Neuronal stem cell (in vitro differentiated cells): ENCODE results near the gene TRIM8.

ENCODE experiments used
- DNase-seq: peaks from one replicate; pipeline ENCODE4 v3.0.0-alpha.2; 2013; ENCODE audit warnings: low spot score
- H2AFZ ChIP-seq: one replicate; pipeline ENCODE4 v1.6.1; 2013; ENCODE audit warnings: mild to moderate bottlenecking, low read length, inconsistent platforms
- H2AK5ac ChIP-seq: 2 replicates; pipeline ENCODE4 v1.6.1; 2013; ENCODE audit warnings: low read depth, mild to moderate bottlenecking, inconsistent platforms, low read length, moderate library complexity, mixed read lengths
- H2BK120ac ChIP-seq: 2 replicates; pipeline ENCODE4 v1.6.1; 2013; ENCODE audit warnings: low read depth, mild to moderate bottlenecking, inconsistent platforms, low read length, moderate library complexity, mixed read lengths
- H2BK12ac ChIP-seq: one replicate; pipeline ENCODE4 v1.6.1; 2013; ENCODE audit warnings: low read length, inconsistent platforms
- H2BK15ac ChIP-seq: 2 replicates; pipeline ENCODE4 v1.6.1; 2013; ENCODE audit warnings: mild to moderate bottlenecking, low read length, inconsistent platforms, mixed read lengths
- H2BK5ac ChIP-seq: one replicate; pipeline ENCODE4 v1.6.1; 2013; ENCODE audit warnings: inconsistent platforms, mild to moderate bottlenecking, low read length, moderate library complexity
- H3K14ac ChIP-seq: one replicate; pipeline ENCODE4 v1.6.1; 2013; ENCODE audit warnings: low read length, inconsistent platforms
- H3K18ac ChIP-seq: 2 replicates; pipeline ENCODE4 v1.6.1; 2013; ENCODE audit warnings: low read length, inconsistent platforms
- H3K23ac ChIP-seq: 2 replicates; pipeline ENCODE4 v1.6.1; 2013; ENCODE audit warnings: low read depth, mild to moderate bottlenecking, mixed read lengths, low read length, inconsistent platforms; ENCODE audit not compliant: poor library complexity
- H3K27ac ChIP-seq: replicated peaks from 3 replicates; pipeline ENCODE4 v1.5.1; 2013; ENCODE audit warnings: low read length, inconsistent platforms
- H3K27me3 ChIP-seq, 3 experiments: 2 replicates each; pipeline ENCODE4 v1.6.1; 2013; ENCODE audit warnings: low read length in 3 of 3, mild to moderate bottlenecking in 2 of 3, inconsistent platforms in 1 of 3, low read depth in 1 of 3, mixed read lengths in 1 of 3, moderate library complexity in 1 of 3; ENCODE audit not compliant: control insufficient read depth in 3 of 3, insufficient read depth in 3 of 3
- H3K36me3 ChIP-seq, 2 donors: replicated peaks in 1 of 2; 2 replicates each; pipeline ENCODE4 v1.6.1; 2013; ENCODE audit warnings: low read length in 2 of 2; ENCODE audit not compliant: control insufficient read depth in 2 of 2, insufficient read depth in 2 of 2
- H3K4ac ChIP-seq: 2 replicates; pipeline ENCODE4 v1.6.1; 2013; ENCODE audit warnings: inconsistent platforms, mild to moderate bottlenecking, low read length, moderate library complexity
- H3K4me1 ChIP-seq, 2 donors: 1 replicate in 1 of 2; 2 replicates in 1 of 2; pipeline ENCODE4 v1.6.1; 2013; ENCODE audit warnings: low read length in 2 of 2, low read depth in 1 of 2; ENCODE audit not compliant: control insufficient read depth in 2 of 2, insufficient read depth in 1 of 2
- H3K4me2 ChIP-seq: one replicate; pipeline ENCODE4 v1.6.1; 2013; ENCODE audit warnings: mild to moderate bottlenecking, low read length, inconsistent platforms; ENCODE audit not compliant: insufficient read depth, poor library complexity, severe bottlenecking
- H3K4me3 ChIP-seq, 2 donors: 2 replicates each; pipeline ENCODE4 v1.5.1; 2013; ENCODE audit warnings: low read length in 2 of 2, mild to moderate bottlenecking in 2 of 2, inconsistent platforms in 1 of 2, moderate library complexity in 1 of 2
- H3K79me1 ChIP-seq: one replicate; pipeline ENCODE4 v1.6.1; 2013; ENCODE audit warnings: low read depth, mild to moderate bottlenecking, inconsistent platforms, low read length, moderate library complexity
- H3K9ac ChIP-seq: one replicate; pipeline ENCODE4 v1.6.1; 2013; ENCODE audit warnings: mild to moderate bottlenecking, low read depth, low read length, inconsistent platforms; ENCODE audit not compliant: poor library complexity
- H3K9me3 ChIP-seq, 2 donors: replicated peaks in 1 of 2; 2 replicates each; pipeline versions ENCODE3 to v1.6.1; 2013; ENCODE audit warnings: low read length in 2 of 2, mild to moderate bottlenecking in 2 of 2, inconsistent platforms in 1 of 2, low read depth in 1 of 2, mixed read lengths in 1 of 2, moderate library complexity in 1 of 2; ENCODE audit not compliant: control insufficient read depth in 2 of 2, insufficient read depth in 1 of 2
- H4K8ac ChIP-seq: one replicate; pipeline ENCODE4 v1.6.1; 2013; ENCODE audit warnings: low read depth, mild to moderate bottlenecking, inconsistent platforms, low read length, moderate library complexity
- H4K91ac ChIP-seq: one replicate; pipeline ENCODE4 v1.6.1; 2013; ENCODE audit warnings: low read length, low read depth, mild to moderate bottlenecking, inconsistent platforms; ENCODE audit not compliant: poor library complexity
- WGBS, 2 donors: extraction: QIAGEN DNeasy Blood & Tissue Kit; methylation state at CpG; one replicate each; pipeline ENCODE4 v1.1.7; 2013; ENCODE audit warnings: missing lambda C conversion rate in 2 of 2, mixed read lengths in 1 of 2; ENCODE audit not compliant: insufficient read length in 2 of 2, insufficient replicate concordance in 1 of 2; ENCODE audit errors: extremely low coverage in 2 of 2; 5-methylcytosine and 5-hydroxymethylcytosine counted together

TRIM8 gene

GRCh38 chr10:102658802-102659201, 14.5 kb downstream of the TRIM8 start:
- Histone ChIP-seq H3K36me3 (peaks cover 24 to 55% of the 10 kb centered on the region in 2 donors), H3K4me2 (no peak overlapping the region), H2AK5ac (no peak overlapping the region), H3K18ac (no peak overlapping the region), H3K79me1 (peaks cover 3% of the 10 kb centered on the region), H2BK12ac (no peak overlapping the region), H2BK120ac (no peak overlapping the region), H2AFZ (no peak overlapping the region), H3K9ac (no peak overlapping the region), H3K9me3 (no peaks in the 10 kb centered on the region), H4K8ac (no peak overlapping the region), H3K4me1 (peaks cover 12 to 13% of the 10 kb centered on the region in 2 donors), H2BK5ac (no peak overlapping the region), H4K91ac (no peak overlapping the region), H3K27me3 (no peaks in the 10 kb centered on the region), H3K4ac (no peak overlapping the region), H3K23ac (no peak overlapping the region), H3K27ac (no peak overlapping the region), H3K4me3 (no peak overlapping the region), H2BK15ac (no peak overlapping the region), H3K14ac (no peak overlapping the region)
- no CpG with 5 or more reads among the region's 5 CpGs for WGBS, 2 donors
- no peak for DNase-seq

- no peak overlapping the region for H3K4ac ChIP-seq
- no CpG with 5 or more reads among the region's 22 CpGs for WGBS, 2 donors
- peak overlapping the region; percentile 80 for H3K9ac ChIP-seq
- H3K27ac ChIP-seq: no peak overlapping the region
- H2BK120ac ChIP-seq: peak overlapping the region; percentile 87
- peaks cover 10 to 34% of the 10 kb centered on the region in 2 donors for H3K36me3 ChIP-seq
- H3K18ac ChIP-seq: peak overlapping the region; percentile 93
- H2BK5ac ChIP-seq: peak overlapping the region; percentile 87
- H4K8ac ChIP-seq: peak overlapping the region; percentile 65
- H2AFZ ChIP-seq: peak overlapping the region; percentile 16
- H2AK5ac ChIP-seq: peak overlapping the region; percentile 90
- peak overlapping the region; percentile 16 for H2BK12ac ChIP-seq
- peak overlapping the region; percentile 11 for H3K4me2 ChIP-seq
- peak overlapping the region; percentile 25 for H3K23ac ChIP-seq
- no peak overlapping the region for H4K91ac ChIP-seq
- DNase-seq: no peak
- no peak overlapping the region for H3K4me3 ChIP-seq
- H3K14ac ChIP-seq: peak overlapping the region; percentile 14
- peaks cover 3% of the 10 kb centered on the region for H3K79me1 ChIP-seq
- H3K27me3 ChIP-seq: no peaks in the 10 kb centered on the region
- no peaks in the 10 kb centered on the region for H3K9me3 ChIP-seq
- H3K4me1 ChIP-seq: peaks cover 12 to 15% of the 10 kb centered on the region in 2 donors
- H2BK15ac ChIP-seq: peak overlapping the region; percentile 75
Observed at GRCh38 chr10:102660888-102661657, 16.8 kb downstream of the TRIM8 start.

- Histone ChIP-seq H3K79me1 (no peaks in the 10 kb centered on the region), H2BK12ac (peak overlapping the region; percentile 16), H3K4me3 (no peak overlapping the region), H3K4me1 (peaks cover 12 to 19% of the 10 kb centered on the region in 2 donors), H3K9me3 (no peaks in the 10 kb centered on the region), H3K4ac (no peak overlapping the region), H3K27ac (no peak overlapping the region), H3K9ac (peak overlapping the region; percentile 63), H3K4me2 (no peak overlapping the region), H2BK5ac (peak overlapping the region; percentile 87), H3K18ac (peak overlapping the region; percentile 93), H2BK15ac (peak overlapping the region; percentile 75), H2AFZ (no peak overlapping the region), H3K27me3 (no peaks in the 10 kb centered on the region), H3K14ac (no peak overlapping the region), H2AK5ac (peak overlapping the region; percentile 90), H4K91ac (no peak overlapping the region), H3K23ac (no peak overlapping the region), H4K8ac (peak overlapping the region; percentile 65), H2BK120ac (no peak overlapping the region), H3K36me3 (peaks cover 4 to 28% of the 10 kb centered on the region in 2 donors)
- DNase-seq: no peak
- WGBS, 2 donors: no CpG with 5 or more reads among the region's 6 CpGs
Observed at GRCh38 chr10:102661658-102662028, 17.4 kb downstream of the TRIM8 start.

GRCh38 chr10:102665904-102666509, 21.7 kb downstream of the TRIM8 start:
- Histone ChIP-seq H4K91ac (no peak overlapping the region), H3K9ac (no peak overlapping the region), H3K4ac (no peak overlapping the region), H3K36me3 (no peaks in the 10 kb centered on the region), H2BK15ac (no peak overlapping the region), H2AK5ac (peak overlapping the region; percentile 85), H3K27me3 (no peaks in the 10 kb centered on the region), H3K4me1 (peaks cover 21 to 48% of the 10 kb centered on the region in 2 donors), H3K4me3 (no peak overlapping the region), H2BK120ac (no peak overlapping the region), H2BK12ac (no peak overlapping the region), H3K14ac (no peak overlapping the region), H3K9me3 (no peaks in the 10 kb centered on the region), H4K8ac (no peak overlapping the region), H2BK5ac (no peak overlapping the region), H3K18ac (peak overlapping the region; percentile 54), H2AFZ (no peak overlapping the region), H3K23ac (peak overlapping the region; percentile 81), H3K79me1 (peaks cover 2% of the 10 kb centered on the region), H3K4me2 (no peak overlapping the region), H3K27ac (no peak overlapping the region)
- WGBS, 2 donors: no CpG with 5 or more reads among the region's 9 CpGs
- DNase-seq: no peak
